GM20431 (cell line): ENCODE measurements around the gene REPS1.

ENCODE experiments used
- in situ Hi-C: fragments of 300-500 bp; cut with MseI, MboI; formaldehyde crosslinking; loops from one replicate; pipeline ENCODE4 v1.15.0; 2020; ENCODE audit warnings: low sequenced_read_pairs; ENCODE audit not compliant: unreplicated experiment

Gene REPS1

DNA sequence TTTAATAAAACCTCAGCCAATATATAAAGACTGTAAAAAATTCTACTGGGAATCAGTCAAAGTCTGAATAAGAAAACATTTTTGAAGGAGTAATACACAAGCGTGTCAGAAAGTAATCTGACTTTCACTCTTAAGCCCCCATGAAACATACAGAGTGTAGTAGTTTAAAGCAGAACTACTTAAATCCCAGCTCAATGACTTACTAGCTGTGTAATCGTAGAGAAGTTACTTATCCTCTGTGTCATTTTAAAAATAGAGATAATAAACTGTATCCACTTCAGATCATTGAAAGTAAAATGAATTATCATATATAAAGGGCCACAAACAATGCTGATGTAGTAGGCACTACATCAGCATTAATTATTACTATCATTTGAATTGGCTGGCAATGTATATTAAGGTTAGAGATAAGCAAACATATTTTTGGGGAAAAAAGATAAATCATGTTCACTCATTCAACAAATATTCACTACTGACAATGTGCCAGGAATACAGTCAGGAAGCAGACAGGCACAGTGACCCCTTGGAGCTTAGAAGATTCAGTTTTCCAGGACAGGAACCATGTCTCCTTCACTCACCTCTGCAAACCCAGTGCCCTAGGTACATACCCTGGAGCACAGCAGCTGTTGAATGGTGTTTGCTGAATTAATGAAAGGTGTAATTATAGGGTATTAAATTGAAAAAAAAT, 14.4 kb downstream of the REPS1 start:
- in situ Hi-C loops: no loop called here

DNA sequence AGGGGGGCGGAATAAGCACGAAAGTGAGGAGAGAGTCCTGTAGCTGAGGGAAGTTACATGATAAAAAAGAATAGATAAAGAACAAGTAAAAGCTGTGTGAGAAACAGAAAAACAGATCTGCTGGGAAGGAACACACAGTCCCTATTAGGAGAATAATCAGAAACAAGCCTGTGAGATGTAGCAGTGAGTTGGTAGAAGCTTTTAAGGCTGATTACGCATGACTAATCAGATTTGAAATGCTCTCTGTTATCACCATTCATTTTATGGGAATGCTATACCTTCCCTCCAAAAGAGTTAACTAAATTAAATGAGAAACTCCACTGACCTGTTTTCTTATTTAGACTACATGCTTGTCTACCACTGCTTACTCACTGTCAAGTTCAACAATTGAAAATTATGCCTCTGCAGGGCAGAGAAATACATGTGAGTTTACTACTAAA, 15.8 kb downstream of the REPS1 start:
- in situ Hi-C loops: no loop called here

DNA sequence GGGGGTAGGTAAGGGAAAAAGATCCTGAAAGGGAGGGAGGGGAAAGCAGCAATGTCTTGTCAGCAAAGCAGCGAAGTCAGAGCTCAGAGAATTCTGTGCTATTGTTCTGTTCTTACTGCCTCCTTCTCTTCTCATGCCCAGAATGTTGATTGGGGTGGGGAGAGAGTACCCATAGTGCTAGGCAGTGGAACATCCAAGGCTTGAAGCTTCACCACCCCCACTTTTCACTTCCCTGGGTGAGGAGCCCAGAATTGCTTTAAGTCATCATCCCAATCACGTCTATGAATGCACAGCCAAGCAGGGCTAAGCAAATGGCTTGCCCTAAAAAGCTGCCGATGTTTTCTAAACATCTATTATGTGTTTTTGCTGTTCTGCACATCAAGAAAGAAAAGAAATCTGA, 16.5 kb downstream of the REPS1 start:
- in situ Hi-C loops: no loop called here

DNA sequence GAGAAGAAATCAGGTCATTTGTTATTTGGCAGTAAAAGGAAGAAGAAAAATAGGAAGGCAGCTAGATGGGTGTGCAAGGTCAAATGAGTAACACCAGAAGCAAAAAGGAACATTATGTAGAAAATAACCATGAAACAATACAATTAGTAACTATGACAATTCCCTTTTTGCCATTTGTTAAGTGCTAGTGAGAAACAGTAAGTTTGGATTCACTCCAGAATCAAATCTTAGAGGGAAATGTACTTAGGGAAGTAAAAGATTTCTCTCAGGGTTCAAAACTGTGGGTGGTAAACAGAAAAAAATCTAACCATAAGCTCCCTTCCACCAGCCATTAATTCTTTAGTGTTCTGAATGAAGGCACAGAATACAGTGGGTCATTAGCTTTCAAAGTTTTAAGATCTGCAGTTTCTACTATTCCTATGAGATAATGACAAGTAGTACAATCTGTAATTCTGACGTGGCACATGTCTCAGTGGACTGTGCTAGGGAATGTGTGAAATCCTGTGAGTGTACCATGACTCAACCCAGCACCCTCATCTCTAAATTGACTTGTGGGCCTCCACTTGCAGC, 17.1 kb downstream of the REPS1 start:
- in situ Hi-C loops: no loop called here

DNA sequence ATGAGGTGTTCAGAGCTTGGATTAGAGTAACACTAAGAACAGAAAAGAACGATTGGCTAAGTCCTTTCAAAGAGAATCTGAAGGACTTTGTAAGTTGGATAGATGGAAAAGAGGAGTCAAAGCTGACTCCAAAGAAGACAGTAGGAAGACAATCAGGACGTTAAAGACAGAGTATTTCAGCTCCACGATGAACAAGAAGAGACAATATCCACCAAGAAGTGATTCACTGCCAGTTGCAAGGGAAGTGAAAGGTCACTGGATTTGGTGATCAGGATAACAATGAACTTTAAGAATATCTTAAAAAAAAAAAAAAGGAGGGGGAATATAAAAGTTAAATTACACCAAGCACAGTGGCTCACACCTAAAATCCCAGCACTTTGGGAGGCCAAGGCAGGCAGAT, 17.9 kb downstream of the REPS1 start:
- in situ Hi-C loops: no loop called here

DNA sequence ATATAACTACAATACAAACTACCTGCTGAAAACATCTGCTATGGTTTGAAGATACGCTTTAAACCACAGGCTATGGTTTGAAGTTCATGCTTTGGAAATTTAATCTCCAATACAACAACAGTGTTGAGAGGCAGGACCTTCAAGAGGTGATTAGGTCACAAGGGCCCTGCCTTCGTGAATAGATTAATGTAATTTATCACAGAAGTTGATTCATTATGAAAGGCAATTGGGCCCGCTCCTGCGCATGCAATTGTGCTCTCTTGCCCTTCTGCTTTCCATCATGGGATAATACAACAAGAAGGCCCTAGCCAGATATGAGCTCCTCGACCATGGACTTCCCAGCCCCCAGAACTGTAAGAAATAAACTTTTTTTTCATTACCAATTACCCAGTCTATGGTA, 21.2 kb downstream of the REPS1 start:
- in situ Hi-C loops: no loop called here

DNA sequence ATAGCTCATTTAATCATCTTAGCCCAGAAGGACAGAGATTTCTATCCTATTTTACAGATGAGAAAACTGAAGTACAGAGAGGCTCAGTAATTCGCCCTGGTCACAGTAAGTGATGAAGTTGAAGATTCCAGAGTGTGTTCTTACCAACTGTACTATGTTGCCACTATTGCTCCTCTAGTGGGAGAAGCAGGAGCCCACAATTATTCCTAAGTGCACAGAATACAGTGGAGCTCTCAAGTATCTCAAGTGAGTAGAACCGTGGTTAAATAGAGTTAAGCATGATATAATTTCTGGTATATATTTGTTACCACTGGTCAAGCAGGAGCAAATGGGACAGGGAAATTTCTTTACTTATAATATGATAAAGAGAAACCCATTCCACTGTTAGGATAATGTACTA, 22.1 kb downstream of the REPS1 start:
- in situ Hi-C loops: no loop called here

DNA sequence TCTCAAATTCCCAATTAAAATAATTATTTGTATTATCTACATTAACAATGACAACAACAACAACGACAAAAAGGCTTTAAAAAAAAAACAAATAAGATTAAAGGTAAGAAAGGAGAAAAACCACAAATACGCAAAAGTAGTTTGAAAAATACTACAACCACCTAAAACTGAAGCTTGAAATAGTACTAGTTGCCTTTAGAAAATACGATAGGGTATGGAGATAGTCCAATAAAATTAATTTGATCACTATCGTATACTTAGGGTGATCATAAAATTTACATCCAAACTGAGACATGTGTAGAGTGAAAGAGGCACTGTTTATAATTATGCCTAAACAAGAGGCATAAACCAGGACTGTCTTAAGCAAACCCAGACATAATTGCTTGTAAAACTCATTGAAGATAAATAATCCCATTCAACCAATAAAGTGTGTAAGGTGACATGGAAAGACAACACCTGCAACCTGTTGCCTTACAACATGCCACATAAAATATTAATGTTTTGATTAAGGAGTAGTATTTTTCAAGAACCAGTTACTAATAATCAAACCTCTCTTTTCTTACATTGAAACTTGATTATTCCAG, 22.7 kb downstream of the REPS1 start:
- in situ Hi-C loops: no loop called here

DNA sequence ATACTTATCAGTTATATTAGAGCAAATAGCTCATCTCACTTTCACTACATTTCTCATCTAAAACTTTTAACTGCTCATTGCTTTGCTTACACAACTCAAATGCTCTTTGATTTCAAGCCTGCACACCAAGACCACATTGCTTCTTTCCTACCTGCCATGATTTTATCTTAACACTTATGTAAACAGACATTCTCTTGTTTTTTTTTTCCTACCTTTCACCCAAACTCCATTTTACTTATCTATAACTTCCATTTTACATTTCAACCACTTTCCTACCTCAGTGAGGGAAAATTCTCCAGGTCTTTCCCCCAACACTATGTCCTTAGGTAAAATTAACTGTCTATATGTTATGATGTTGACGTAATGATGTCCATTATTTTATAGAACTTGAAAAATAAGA, 24.0 kb downstream of the REPS1 start:
- in situ Hi-C loops: no loop called here

DNA sequence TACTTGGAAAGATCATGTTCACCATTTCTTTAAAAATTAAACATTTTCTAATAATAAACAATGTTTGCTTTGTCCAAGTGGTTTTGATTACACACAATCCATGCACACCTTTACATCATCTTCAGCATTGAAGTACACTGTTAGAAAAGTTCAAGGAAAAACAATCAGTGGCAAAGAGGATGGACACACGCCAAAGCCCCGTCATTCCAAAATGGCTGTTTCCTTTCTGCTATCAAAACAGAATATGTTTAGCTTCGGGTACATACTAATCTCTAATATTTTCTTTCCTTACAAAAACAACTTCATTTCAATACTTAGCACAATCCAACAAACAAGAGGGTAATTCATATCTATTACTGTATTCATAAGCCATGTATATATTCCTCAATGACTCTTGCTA, 24.5 kb downstream of the REPS1 start:
- in situ Hi-C loops: no loop called here

DNA sequence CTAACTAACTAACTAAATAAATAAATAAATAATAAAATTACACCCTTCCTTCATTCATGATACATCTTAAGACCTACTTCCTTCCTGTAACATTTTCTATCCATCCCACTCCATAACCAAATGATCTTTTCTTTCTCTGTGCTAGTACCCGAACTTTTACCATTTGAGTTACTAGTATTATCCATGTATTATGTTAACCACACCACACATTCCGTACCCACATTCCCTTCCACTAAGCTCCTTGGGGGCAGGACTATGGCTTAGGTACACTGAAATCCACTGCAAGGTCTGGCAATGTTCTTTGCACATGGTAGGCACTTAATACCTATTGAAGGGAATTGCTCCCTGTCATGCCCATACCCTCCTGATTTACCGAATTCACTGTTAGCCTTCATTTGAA, 24.9 kb downstream of the REPS1 start:
- in situ Hi-C loops: no loop called here

DNA sequence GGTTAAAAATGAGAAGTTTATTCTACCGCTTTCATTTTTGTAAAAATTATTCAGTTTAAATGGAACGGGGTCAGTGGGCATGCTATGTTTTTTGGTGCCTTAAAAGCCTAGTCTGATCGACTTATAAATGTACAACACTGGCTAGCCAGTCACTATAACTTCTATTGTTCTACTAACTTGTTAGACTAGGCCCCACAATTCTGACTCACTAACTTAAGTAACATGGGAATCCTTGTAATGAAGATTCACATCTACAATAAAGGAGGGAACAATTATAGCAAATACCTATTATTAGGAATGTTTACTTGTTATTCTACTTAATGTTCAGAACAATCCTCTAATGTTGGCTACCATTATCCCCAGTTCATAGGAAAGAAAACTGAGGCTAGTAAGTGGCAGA, 28.5 kb downstream of the REPS1 start:
- in situ Hi-C loops: no loop called here

DNA sequence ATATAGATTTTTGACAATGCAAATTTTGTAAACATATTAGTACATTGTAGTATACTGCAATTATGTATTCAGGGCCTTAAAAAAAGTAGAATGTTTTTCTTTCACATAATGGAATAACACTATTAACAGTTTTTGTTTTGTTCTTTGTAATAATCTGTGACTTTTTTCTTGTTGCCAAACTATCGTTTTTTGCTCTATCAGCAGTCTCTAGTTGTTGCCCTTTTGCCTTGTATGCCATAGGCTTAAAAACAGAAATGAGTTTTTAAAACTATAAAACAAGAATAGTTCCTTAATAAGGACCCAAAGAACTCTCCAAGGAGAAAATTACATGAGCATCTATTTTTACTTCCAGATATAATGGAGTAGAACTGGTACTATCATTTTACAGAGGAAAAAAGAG, 29.5 kb downstream of the REPS1 start:
- in situ Hi-C loops: no loop called here

DNA sequence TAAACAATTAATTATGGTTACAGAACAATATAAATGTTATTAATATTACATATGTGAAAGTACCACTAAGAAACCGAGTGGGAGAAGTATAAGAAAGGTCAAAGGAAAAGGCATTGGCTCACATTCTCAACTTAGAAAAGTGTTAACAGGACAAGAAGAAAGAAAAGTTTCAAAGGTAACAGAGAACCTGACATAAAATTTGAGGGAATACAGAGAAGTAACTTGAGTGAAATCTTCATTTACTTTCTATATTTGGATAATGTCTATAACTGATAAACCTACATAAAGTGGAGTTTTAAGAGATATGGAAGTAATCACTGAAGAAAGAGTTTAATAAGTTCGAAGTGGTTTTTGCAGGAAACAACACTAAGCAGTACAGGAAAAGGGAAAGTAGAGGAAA, 30.1 kb downstream of the REPS1 start:
- in situ Hi-C loops: no loop called here

DNA sequence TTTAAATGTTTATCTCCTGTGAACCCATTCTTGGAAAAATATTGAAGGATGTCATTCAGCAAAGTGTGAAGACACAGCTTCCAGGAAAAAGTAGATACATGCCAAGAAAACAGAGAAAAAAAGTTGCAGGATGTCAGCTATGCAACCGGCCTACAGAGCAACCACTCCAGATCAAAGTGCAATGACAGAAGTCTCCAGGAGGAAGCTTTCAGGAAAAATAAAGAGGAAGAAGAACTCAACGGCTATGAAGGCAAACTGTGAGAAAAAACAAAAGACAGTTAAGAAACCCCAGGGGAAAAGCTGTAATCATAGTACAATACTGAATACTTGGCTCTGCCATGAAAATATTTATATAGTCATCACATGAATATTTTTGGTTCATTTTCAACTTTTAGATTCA, 30.6 kb downstream of the REPS1 start:
- in situ Hi-C loops: no loop called here

DNA sequence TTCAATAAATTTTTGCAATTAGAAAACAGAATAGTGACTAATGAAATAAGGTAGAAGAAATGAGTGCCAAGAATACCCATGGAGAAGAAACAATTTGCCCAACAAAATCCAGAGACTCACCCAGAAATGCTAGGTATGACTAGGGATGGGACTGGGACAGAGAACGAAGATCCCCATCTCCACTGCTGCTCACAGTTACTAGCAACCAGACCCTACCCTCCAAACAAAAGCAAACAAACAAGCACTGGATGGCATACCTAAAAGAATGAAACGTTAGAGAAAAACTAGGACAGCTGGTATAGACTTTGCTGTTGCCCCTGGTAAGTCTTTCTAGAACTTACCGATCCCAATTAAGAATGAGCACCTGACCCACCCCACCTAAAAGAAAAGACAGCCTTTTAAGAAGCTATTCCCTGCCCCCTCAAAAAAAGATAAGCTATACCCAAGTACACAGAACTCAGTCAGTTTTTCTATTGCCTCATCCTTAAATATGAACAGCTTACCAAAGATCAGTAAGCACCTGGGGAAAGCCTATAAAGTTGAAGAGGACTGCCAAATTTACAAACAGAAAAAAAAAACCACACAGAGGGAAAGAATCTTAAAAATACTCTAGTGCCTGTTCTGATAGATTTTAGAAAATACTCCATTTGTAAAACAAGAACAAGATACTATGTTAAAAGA, 31.7 kb downstream of the REPS1 start:
- in situ Hi-C loops: no loop called here

DNA sequence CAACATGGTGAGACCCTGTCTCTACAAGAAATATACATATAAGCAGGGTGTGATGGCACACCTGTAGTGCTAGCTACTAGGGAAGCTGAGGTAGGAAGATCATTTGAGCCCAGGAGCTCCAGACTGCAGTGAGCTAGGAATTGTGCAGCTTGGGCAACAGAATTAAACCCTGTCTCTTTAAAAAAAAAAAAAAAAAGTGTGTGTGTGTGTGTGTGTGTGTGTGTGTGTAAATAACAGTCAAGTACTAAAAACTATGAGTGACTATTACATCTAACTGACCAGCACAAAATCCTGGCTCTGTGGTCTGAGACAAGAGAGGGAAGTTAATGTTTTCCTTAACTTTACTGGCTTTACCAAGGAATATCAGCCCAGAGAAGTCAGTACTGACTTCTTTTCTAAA, 32.8 kb downstream of the REPS1 start:
- in situ Hi-C loops: no loop called here

DNA sequence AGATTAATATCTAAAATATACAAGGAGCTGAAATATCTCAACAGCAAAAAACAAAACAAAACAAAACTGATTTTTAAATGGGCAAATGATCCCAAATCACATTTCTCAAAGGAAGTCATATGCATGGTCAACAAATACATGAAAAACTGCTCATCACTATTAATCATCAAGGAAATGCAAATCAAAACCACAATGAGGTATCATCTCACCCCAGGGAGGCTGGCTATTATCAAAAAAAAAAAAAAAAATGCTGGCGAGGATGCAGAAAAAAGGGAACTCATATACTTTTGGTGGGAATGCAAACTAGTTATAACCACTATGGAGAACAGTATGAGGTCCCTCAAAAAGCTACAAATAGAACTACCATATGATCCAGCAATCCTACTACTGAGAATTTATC, 34.6 kb downstream of the REPS1 start:
- in situ Hi-C loops: no loop called here

DNA sequence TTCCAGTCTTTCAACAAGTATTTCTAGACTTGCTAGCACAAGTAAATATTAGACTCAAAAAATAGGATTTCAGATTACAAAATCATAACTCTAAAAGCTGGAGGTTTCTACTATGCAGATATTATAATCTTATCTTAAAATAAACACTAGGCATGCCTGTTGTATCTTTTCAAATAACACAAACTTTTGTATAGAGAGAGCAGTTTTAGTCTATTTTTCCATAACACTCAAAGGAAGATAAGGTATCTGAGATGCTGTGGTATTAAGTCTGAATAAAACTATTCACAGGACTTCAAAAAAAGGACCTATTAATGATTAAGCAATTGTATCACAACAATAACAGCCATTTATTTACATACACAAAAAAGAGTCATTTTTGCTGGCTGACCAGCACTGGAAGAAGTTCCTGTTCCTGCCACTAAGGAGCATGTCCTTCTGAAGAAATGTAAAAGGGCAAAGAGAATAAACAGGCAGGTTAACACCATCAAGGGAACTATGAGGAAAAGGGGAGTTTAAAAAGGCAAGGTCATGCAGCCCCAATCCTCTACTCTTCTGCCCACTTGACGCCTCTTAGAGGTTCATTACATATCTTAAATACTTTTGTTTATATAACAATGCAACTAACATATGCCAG, 39.4 kb downstream of the REPS1 start:
- in situ Hi-C loops: no loop called here

DNA sequence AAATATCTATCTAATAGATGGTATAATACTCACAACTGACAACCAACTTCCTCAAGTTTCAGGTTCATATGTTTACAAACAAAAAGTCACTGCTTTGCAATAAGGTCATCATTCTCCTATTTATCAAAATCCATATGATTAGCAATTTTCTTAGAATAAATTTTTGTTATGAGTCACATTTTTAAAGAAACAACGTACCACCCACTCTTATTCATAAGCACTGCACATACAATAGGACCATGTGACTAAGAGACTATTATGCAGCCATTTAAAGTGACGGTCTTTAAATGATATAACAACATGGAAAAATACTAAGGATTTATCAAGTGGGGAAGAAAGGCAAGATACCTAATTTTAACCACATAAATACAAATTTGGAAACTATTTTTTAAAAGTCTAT, 40.0 kb downstream of the REPS1 start:
- in situ Hi-C loops: no loop called here

DNA sequence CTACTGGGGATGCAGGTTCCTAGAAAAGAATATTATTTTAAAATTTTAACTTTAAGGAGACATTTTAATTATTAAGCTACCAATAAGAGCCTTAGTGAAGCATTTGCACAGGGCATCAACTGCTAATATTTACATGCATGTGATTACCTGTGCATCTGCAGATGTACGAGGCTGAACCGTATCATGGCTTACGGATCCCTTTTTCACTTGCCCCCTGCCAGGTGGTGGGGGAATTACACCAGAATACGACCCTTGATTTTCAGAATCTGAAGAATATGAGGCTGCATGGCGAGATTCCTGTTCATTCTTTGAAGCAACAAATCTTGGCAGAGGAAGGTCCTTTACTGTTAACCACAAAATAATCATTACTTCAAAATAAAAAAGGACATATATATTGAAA, 42.7 kb downstream of the REPS1 start:
- in situ Hi-C loops: no loop called here
